Stomach smooth muscle (tissue), 2 donors: ENCODE results near the gene TMEM182.
A peak's percentile ranks its signal among the peaks of the same experiment; 100 is the strongest.

Source experiments
- H3K27ac ChIP-seq: one replicate; pipeline ENCODE4 v1.7.0; 2013; ENCODE audit warnings: mild to moderate bottlenecking, low read length, inconsistent platforms
- H3K27me3 ChIP-seq, 2 donors: one replicate each; pipeline ENCODE4 v1.7.0; 2013; ENCODE audit warnings: low read length in 2 of 2; ENCODE audit not compliant: insufficient read depth in 2 of 2, control insufficient read depth in 1 of 2
- H3K36me3 ChIP-seq, 2 donors: one replicate each; pipeline ENCODE4 v1.7.0; 2013; ENCODE audit warnings: low read length in 2 of 2; ENCODE audit not compliant: control insufficient read depth in 2 of 2, insufficient read depth in 2 of 2
- H3K4me1 ChIP-seq: one replicate; pipeline ENCODE4 v1.7.0; 2013; ENCODE audit warnings: low read length; ENCODE audit not compliant: control insufficient read depth, insufficient read depth
- H3K4me3 ChIP-seq, 2 donors: one replicate each; pipeline ENCODE4 v1.7.0; 2013; ENCODE audit warnings: low read length in 2 of 2
- H3K9ac ChIP-seq, 2 donors: one replicate each; pipeline ENCODE4 v1.7.0; 2013; ENCODE audit warnings: low read length in 2 of 2, mild to moderate bottlenecking in 1 of 2
- H3K9me3 ChIP-seq, 2 donors: one replicate each; pipeline ENCODE4 v1.7.0; 2013; ENCODE audit warnings: low read length in 2 of 2; ENCODE audit not compliant: control insufficient read depth in 2 of 2
- donor health status: healthy.
- donor health status: Pancreatic carcinoma.

Gene TMEM182

GRCh38 chr2:102737431-102737830 is 24.4 kb upstream of the TMEM182 start:
- no peaks in the 10 kb centered on the region for H3K27me3 ChIP-seq
- H3K9me3 ChIP-seq = no peaks in the 10 kb centered on the region
- H3K9ac ChIP-seq = peak overlapping the region; percentile 74 to 84
- H3K4me3 ChIP-seq = peak overlapping the region; percentile 90 to 99
- H3K4me1 ChIP-seq = peaks cover 12% of the 10 kb centered on the region
- H3K27ac ChIP-seq = no peak overlapping the region
- no peaks in the 10 kb centered on the region for H3K36me3 ChIP-seq

- H3K4me3 ChIP-seq = no peak overlapping the region
- H3K27ac ChIP-seq = no peak overlapping the region
- no peaks in the 10 kb centered on the region for H3K4me1 ChIP-seq
- no peaks in the 10 kb centered on the region for H3K9me3 ChIP-seq
- no peak overlapping the region for H3K9ac ChIP-seq
- no peaks in the 10 kb centered on the region for H3K36me3 ChIP-seq
- H3K27me3 ChIP-seq = no peaks in the 10 kb centered on the region
Observed at GRCh38 chr2:102743259-102743658, 18.6 kb upstream of the TMEM182 start.

DNA sequence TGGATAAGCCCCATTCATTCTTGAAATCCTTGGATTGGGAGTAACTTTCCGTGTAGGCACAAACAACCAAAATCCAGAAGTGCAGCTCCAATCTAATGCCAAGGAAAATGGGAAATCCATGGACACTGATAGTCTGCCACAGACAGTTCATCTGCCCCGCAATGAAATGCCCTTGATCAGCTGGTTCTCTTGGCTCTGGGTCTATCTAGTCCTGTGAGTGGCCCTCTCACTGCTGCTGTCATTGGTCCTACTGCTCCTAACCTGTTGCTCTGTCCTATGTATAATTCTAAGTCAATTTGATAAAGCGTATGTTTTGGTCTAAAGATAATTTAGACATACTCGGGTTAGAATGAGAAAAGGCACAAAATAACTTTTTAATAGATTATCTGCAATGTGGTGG is 13.7 kb upstream of the TMEM182 start:
- no peaks in the 10 kb centered on the region for H3K27me3 ChIP-seq
- H3K4me1 ChIP-seq = no peaks in the 10 kb centered on the region
- no peak overlapping the region for H3K9ac ChIP-seq
- H3K36me3 ChIP-seq = no peaks in the 10 kb centered on the region
- no peaks in the 10 kb centered on the region for H3K9me3 ChIP-seq
- H3K4me3 ChIP-seq = no peak overlapping the region
- H3K27ac ChIP-seq = no peak overlapping the region

DNA sequence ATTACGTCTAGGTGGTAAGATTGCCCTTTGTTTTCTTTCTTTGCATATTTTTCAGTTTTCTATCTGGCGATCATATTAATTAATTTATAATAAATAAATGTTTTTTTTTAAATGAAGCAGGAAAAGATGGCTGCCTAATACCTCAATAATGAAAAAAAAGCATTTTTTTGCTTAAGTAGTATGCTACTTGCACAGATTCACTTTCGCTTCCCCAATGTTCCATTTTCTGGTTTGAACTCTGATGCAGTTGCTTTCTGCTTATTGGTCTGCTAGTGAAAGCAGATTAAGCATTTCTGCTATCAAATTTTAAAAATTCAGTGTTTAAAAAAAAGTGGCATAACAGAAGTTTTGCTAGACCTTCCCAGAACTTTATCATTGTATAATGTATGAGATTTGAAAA is 11.9 kb upstream of the TMEM182 start:
- Histone ChIP-seq H3K9ac (no peak overlapping the region), H3K36me3 (no peaks in the 10 kb centered on the region), H3K27me3 (no peaks in the 10 kb centered on the region)

DNA sequence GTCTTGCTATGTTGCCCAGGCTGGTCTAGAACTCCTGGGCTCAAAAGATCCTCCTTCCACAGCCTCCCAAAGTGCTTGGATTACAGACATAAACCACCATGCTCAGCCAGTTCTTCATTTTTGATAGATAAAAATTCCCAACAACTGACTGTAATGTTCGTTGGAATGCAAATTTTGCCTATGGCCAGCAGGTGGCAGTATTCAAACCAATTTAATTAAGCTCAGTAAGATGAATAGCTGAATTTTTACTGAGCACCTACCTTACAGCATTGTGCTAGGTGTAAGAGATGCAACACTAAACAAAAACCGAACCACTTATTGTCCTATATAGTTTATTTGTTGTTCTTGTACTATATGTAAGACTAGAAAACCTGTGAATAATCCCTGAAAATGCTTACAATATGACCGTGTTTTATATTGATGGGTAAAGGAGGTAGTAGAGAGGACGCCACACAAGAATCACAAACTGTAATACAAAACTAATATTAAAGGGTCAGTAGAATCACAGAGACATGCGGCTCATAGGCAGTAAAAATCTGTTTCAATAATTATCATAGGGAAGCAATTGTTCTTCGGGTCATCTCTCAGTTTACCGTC is 8.2 kb upstream of the TMEM182 start:
- no peak overlapping the region for H3K27ac ChIP-seq
- H3K9me3 ChIP-seq = no peaks in the 10 kb centered on the region
- no peak overlapping the region for H3K4me3 ChIP-seq
- H3K36me3 ChIP-seq = no peaks in the 10 kb centered on the region
- no peak overlapping the region for H3K9ac ChIP-seq
- no peaks in the 10 kb centered on the region for H3K4me1 ChIP-seq
- H3K27me3 ChIP-seq = no peaks in the 10 kb centered on the region

More for the DNA sequence above, 11.9 kb upstream of the TMEM182 start:
- Histone ChIP-seq H3K9me3 (no peaks in the 10 kb centered on the region), H3K4me1 (no peaks in the 10 kb centered on the region), H3K27ac (no peak overlapping the region), H3K4me3 (no peak overlapping the region)

- Histone ChIP-seq H3K9ac (no peak overlapping the region), H3K4me1 (no peaks in the 10 kb centered on the region), H3K27ac (no peak overlapping the region)
Observed at GRCh38 chr2:102754456-102755145, 7.2 kb upstream of the TMEM182 start.

DNA sequence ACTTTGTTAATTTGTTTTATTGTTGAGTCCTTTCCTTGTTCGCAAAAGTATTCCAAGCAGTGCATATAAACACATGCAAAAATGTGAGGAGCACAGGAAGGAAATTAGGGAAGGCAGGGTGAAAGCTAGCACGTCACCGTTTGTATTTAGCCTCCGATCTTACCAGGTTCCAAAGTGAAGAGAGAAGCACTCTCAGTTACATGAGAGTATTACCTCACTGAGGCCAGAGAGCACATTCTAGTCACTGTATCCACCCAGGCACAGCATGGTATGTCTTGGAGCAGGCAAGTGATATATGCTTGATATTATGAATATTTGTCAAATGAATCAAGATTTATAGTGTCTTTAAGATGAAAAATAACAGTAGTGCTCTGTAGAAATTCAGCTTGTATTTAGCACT is 6.5 kb upstream of the TMEM182 start:
- no peaks in the 10 kb centered on the region for H3K9me3 ChIP-seq
- H3K4me1 ChIP-seq = no peaks in the 10 kb centered on the region
- H3K36me3 ChIP-seq = no peaks in the 10 kb centered on the region
- H3K27ac ChIP-seq = no peak overlapping the region
- no peak overlapping the region for H3K9ac ChIP-seq
- H3K4me3 ChIP-seq = no peak overlapping the region
- no peaks in the 10 kb centered on the region for H3K27me3 ChIP-seq

More at GRCh38 chr2:102754456-102755145, 7.2 kb upstream of the TMEM182 start:
- Histone ChIP-seq H3K27me3 (no peaks in the 10 kb centered on the region), H3K36me3 (no peaks in the 10 kb centered on the region), H3K9me3 (no peaks in the 10 kb centered on the region), H3K4me3 (no peak overlapping the region)

- Histone ChIP-seq H3K36me3 (no peaks in the 10 kb centered on the region), H3K4me1 (no peaks in the 10 kb centered on the region), H3K9ac (no peak overlapping the region)
Observed at GRCh38 chr2:102758439-102758838, 3.4 kb upstream of the TMEM182 start.

DNA sequence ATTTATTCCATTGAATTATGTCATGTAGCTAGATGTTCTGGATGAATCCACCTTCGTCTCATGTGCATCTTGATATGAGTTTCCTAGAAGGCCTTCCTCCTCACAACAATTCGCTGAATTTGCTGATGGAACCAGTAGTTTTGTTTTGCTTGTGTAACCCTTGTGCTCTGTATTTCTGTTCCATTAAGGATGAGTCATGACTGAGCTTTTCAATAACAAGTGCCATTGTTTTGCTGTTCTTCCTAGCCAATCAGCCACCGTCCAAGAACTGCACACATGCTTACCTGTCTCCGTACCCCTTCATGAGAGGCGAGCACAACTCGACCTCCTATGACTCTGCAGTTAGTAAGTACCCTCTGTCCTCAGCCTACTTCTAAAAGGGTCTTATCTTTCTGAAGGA is 2.3 kb downstream of the TMEM182 start:
- no peaks in the 10 kb centered on the region for H3K4me1 ChIP-seq
- H3K9me3 ChIP-seq = no peaks in the 10 kb centered on the region
- H3K9ac ChIP-seq = no peak overlapping the region
- H3K27me3 ChIP-seq = no peaks in the 10 kb centered on the region
- H3K36me3 ChIP-seq = no peaks in the 10 kb centered on the region
- H3K4me3 ChIP-seq = no peak overlapping the region
- H3K27ac ChIP-seq = no peak overlapping the region

More at GRCh38 chr2:102758439-102758838, 3.4 kb upstream of the TMEM182 start:
- Histone ChIP-seq H3K4me3 (no peak overlapping the region), H3K9me3 (no peaks in the 10 kb centered on the region), H3K27ac (no peak overlapping the region), H3K27me3 (no peaks in the 10 kb centered on the region)

- no peaks in the 10 kb centered on the region for H3K4me1 ChIP-seq
- no peak overlapping the region for H3K27ac ChIP-seq
- no peaks in the 10 kb centered on the region for H3K27me3 ChIP-seq
- H3K9ac ChIP-seq = no peak overlapping the region
- no peaks in the 10 kb centered on the region for H3K9me3 ChIP-seq
- no peaks in the 10 kb centered on the region for H3K36me3 ChIP-seq
- no peak overlapping the region for H3K4me3 ChIP-seq
Observed at GRCh38 chr2:102765061-102765460, 3.2 kb downstream of the TMEM182 start.

DNA sequence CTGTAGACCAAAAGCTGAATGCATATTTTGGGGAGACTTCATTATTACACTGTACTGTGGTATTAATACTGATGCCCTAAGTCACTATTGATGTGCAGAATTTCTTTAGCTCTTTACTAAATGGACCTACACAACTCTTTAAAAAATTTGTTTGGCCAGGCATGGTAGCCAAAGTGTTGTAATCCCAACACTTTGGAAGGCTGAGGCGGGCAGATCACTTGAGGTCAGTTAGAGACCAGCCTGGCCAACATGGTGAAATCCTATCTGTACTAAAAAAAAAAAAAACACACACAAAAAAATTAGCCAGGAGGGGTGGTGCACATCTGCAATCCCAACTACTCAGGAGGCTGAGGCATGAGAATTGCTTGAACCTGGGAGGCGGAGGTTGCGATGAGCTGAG is 6.4 kb downstream of the TMEM182 start:
- no peaks in the 10 kb centered on the region for H3K36me3 ChIP-seq
- H3K9ac ChIP-seq = no peak overlapping the region
- H3K9me3 ChIP-seq = no peaks in the 10 kb centered on the region
- no peak overlapping the region for H3K4me3 ChIP-seq
- no peaks in the 10 kb centered on the region for H3K4me1 ChIP-seq
- H3K27me3 ChIP-seq = no peaks in the 10 kb centered on the region
- no peak overlapping the region for H3K27ac ChIP-seq
